Epidermal melanocyte (primary cell): ENCODE results near the gene CTSE.
A peak's percentile ranks its signal among the peaks of the same experiment; 100 is the strongest.

Source experiments
- DNase-seq: peaks from one replicate; pipeline ENCODE4 v3.0.0; 2011; ENCODE audit warnings: low spot score; ENCODE audit not compliant: insufficient read length

Gene CTSE

DNA sequence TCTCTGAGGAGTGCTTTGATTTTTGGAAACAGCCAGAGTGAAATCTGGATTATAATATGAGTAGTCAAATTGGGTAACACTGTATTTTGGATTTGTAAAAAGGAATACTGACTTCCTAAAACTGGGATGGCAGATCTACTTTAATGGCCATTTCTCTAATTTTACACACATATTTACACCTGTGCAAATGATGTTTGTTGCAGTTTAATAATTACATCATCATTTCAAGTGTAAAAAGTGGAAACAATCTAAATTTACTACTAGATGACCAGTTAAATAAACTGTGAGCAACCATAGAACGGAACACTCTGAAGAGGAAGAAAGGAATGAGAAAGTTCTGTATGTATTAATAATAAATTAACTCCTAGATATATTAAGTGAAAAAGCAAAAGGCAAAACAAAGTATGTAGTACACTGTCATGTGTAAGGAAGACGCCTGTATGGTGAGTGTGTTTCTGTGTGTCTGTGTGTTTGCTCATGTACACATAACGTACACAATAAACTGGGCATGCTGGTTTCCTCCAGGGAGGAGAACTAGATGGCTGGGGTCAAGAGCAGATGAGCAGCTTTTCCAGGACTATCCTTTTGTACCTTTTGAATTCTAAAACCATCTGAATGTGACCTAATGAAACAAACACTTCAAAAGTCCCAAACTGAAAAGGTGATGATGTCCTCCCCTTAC is 26.4 kb upstream of the CTSE start:
- DNase-seq: no peak

DNA sequence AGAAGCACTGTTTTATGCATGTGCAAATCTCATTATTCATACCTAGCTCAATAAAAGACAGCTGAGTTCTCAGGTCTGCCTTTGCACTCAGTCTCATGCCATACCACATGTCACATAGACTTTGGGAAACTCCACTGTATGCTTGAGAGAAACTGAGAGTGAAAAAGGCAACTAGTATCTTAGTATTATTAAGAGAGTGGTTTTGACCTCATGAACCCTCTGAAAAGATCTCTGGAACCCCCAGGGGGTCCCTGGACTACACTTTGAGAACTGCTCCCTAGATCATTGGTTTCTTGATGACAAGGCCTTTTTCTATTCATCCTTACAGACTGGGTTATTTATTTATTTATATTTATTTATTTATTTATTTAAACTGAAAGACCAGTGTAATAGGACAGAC is 25.6 kb upstream of the CTSE start:
- DNase-seq: no peak

DNA sequence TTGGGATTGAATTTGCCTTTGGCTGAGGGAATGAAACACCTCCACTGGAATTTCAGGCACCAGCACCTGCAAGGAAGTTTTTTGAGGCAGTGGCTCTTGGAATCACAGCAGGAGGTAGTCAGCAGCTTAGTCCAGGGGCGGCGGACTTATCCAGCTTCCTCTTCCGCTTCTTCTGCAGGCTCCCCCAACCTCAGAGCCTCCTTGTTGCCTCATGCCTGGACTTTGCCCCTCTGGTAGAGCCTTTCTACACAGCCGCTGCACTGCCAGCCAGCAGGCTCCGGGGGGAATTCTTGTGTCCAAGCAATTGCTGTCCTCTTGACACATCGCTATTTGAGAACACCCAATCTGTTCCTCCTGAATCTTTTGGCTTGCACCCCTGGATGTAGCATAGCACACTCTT is 24.9 kb upstream of the CTSE start:
- no peak for DNase-seq

DNA sequence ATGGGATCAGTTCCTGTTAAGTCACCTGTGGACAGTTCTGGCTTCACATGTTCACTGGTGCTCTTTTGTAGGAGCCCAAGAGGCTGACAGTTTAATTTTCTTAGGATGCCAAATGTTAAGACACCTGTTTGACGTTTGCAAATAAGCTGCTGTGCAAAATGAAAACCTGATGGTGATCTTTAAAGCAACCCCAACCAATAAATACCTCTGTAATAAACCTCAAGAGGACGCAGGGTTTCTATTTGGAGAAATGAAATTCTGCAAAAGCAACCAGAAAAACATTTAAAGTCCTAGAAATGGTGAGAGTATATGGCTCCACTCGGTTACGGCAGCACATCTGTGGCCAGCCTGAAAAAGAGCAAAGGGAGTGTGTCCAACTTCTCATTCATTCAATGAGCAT is 23.6 kb upstream of the CTSE start:
- no peak for DNase-seq

DNA sequence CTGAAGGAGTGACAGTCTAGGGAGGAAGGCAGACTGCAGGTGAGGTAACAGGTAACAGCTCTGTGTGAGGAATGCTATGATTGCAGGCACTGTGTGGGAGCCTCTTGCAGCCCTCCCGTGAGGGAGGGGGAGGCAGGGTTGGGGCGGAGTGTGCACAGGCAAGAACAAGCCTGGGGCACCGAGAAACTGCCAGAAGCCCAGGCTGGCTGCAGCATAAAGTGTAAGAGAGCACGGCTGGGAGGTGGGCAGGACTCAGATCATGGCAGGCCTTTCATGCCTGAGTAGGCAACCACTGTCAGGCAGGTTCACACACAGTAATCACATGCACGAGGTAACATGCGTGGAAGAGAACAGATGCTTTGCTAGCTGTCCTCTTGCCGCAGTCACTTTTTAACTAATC is 17.9 kb upstream of the CTSE start:
- DNase-seq: no peak

DNA sequence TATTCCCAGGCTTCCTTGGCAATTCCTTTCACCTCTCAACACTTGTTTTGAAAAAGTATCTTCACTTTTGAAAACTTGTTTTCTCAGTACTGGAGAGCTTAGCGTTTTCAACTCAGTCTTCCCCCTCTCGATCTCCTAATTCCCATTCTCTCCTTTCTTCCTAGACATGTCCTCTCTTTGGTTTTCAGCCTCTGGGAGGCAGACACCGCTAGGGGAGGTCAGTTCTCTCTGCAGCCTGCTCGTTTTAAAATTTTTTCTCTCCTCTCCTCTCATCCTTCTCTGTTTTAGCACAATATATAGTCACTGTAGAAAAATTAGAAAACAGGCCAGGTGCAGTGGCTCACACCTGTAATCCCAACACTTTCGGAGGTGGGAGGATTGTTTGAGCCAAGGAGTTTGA is 16.6 kb upstream of the CTSE start:
- DNase-seq: no peak

GRCh38 chr1:206039046-206039973 is 15.6 kb upstream of the CTSE start:
- no peak for DNase-seq

- no peak for DNase-seq
These were observed 13.9 kb upstream of the CTSE start for GRCh38 chr1:206037581-206037980.

GRCh38 chr1:206036663-206037455 is 13.2 kb upstream of the CTSE start:
- no peak for DNase-seq

DNA sequence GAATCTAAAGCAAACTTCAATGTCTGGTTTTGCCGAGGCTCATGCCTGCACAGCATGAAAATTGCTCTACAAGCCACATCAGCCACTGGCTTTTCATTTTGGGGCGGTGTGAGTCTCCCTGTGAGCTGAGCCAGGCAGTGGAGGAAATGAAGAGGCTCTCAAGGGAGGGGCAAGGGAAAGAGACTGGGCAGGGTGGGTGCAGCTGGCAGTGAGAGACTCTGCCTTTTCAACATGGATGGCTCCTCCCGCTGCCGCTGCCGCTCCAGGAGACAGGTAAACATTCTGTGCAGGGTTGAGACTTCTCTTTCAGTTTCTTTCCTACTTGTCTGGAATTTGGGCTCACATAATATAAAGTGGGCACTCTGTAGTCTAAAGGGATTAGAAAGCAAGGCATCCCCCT is 11.3 kb upstream of the CTSE start:
- no peak for DNase-seq

GRCh38 chr1:206032380-206033140 is 8.9 kb upstream of the CTSE start:
- DNase-seq: no peak

DNA sequence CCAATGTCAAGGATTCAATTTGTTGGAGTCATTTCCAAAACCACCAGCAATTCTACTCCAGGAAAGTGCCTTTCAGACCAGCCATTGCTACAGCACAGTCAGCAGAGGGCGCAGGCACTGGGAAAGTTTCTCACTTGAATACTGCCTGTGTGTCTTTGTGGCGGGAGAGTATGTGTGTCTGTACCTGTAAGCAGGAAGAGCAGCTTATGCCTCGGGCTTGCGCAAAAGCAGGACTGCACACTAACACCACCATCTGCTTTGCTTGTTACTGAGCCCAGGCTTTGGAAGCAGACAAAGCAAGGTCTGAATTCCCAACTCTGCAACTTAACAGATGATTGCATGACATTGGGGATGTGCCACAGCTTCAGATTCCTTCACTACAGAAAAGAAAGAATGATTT is 7.0 kb upstream of the CTSE start:
- DNase-seq: peak; percentile 42

DNA sequence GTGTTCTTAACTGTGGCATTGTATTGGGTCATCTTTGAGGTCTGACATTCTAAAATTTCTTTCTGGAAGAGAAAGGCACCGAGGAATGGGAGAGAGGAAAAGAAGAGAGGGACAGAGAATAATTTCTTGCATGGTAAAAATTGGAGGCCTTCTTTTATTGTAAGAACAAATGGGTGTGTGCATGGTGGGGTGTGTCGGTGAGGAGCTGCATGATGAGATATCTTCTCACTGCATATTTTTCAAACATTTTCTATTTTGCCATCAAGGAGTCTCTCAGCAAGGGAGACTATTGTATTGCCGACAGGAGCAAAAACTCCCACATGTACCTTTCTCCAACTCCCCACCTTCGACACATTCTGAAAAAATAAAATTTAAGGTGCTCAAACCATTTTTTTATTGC is 6.5 kb upstream of the CTSE start:
- no peak for DNase-seq

DNA sequence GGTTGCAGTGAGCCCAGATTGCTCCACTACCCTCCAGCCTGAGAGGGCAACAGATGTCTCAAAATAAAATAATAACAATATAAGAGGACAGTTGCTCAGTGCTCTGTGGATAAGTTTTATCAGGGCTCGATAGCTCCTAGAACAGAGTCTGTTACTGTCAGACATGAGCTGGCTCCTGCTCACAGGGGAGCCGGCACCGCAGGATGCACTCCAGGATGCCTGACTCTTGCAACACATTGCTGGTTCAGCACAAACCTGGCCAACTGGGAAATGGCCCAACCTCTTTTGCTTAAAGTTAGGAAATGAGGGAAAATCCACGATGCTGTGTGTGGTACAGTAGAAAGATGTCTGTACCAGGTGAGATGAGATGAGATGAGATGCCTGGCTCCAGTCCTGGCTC is 5.8 kb upstream of the CTSE start:
- no peak for DNase-seq

DNA sequence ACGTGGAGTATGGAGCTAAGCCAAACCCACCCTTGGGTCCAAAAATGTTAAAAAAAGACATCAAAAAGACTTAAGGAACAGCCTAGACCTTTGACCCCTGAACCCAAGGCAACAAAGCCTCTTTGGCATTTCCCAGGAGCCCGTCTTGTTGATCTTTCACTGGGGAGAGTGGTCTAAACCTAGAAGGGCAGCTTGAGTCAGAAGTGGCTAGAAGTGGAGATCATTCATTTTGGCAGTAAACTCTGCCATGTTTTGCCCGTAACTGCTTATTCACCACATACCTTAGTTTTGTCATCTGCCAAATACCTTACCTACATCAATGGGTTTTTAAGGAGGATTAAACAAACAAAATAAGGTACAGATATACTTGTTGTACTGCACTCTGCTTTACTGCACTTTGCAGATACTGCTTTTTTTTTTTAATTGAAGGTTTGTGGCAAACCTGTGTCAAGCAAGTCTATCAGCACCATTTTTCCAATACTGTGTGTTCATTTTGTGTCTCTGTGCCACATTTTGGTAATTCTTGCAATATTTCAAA is 1.7 kb upstream of the CTSE start:
- DNase-seq: no peak

GRCh38 chr1:206022766-206023165 is 929 bp downstream of the CTSE start:
- DNase-seq: no peak

DNA sequence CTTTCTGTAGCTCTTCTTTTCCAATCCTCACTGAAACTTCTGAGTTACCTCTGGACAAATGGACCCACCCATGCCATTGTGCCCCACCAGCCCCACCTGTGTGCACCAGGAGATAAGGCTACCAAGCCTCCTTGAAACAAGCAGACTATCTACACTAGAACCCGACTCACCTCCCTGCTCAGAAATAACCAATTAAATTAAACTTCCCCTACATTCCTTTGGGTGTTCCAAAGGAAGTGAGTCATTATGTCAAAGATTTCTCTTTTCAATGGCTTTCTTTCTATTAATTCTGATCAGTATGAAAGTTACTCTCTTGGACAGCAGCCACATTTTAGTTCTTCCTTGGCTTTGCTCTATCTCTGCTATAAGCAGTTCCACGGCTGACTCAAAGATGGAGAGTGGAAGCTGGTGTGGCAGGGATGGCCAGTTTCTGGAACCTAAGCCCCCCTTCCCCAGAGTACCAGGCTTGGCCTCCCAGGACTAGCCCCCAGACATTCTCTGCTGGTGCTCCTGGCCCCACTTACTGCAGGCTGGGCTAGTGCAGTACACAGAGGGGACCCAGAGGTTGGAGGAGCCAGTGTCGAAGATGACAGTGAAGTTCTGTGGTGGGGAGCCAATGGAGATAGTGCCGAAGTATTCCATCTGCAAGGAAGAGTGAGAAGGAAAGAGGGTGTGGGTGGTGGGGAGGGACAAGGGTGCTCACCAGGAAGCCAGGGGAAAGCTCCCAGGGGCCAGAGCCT is 1.9 kb downstream of the CTSE start:
- no peak for DNase-seq

GRCh38 chr1:206021008-206021625 is 2.6 kb downstream of the CTSE start:
- DNase-seq: no peak

- no peak for DNase-seq
These were observed 3.2 kb downstream of the CTSE start for GRCh38 chr1:206020393-206021007.
